GM19023 (cell line): Measurements from ENCODE around the gene TMEM116.
"Not testable (repeated sequence)": the region's sequence is repeated elsewhere in the genome, so short reads cannot be mapped to it uniquely, and the experiment has no call there.

Experiments used
- ATAC-seq: cut with Tn5 transposase; IDR thresholded peaks from one replicate; pipeline ENCODE4 v1.9.1; 2021; ENCODE audit warnings: mild to moderate bottlenecking, moderate library complexity; ENCODE audit not compliant: unreplicated experiment

The TMEM116 gene

DNA sequence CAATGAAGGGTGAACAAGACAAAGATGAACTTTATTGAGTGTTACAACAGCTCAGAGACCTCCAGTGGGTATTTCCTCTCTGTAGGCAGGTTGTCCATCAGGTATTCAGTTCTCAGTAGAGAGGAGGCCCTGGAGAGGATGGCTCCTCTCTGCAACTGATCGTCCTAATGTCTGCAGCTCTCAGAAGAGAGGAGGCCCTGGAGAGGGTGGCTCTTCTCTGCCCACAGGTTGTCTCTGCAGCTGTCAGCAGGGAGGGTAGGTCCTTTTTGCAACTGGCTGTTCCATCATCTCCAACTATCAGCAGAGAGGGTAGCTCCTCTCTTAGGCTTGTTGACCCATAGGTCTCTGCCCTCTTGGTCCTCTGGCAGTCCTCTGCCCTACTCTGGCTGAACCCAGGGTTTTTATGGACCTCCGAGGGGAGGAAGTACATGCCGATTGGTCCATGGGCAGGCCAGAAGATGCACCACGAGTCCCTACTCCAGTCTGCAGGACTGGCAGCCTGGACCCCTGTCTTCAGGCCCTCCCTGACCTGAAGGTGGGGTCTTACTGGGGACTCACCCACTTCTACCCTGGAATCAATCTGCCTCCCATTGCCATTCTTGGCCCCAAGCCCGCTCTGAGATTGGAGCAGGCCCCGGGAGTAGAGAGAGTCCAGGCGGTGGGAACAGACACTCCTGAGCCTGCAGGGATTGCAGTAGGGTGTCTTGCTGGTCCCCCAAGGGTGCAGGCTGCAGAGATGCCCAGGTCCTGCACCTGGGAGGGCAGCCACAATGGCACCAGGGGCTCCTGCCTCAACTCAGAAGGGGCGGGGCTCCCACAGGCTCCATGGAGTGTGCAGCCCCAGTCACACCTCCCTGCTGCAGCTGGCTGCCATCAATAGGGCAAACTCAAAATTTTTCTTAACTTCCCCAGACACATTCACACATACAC is 2.3 kb downstream of the TMEM116 start:
- ATAC-seq = no peak

DNA sequence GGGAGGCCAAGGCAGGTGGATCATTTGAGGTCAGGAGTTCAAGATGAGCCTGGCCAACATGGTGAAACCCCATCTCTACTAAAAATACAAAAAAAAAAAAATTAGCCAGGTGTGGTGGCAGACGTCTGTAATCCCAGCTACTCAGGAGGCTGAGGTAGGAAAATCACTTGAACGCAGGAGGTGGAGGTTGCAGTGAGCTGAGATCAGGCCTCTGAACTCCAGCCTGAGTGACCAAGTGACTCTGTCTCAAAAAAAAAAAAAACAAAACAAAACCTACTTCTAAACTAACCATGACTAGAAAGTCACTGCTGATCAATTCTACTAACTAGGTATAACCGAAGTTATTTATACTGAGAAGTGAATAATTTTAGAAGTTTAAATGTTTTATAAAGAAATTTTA is 3.4 kb downstream of the TMEM116 start:
- not testable (repeated sequence) for ATAC-seq

DNA sequence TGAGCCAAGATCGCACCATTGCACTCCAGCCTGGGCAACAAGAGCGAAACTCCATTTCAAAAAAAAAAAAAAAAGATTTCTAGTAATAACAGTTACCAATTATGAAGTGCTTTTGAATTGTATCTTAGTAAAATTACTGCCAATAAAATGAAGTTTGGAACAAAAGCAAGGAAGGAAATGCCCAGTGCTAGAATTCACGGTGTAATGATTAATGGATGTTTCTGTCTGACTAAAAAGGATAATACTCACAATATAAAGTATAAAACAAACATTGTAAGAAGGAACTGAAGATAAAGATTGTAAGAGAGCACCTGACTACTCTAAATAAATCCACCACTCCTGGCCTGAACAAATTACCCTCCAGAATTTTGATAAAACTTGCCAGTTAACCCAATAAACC is 4.0 kb downstream of the TMEM116 start:
- ATAC-seq = no peak

DNA sequence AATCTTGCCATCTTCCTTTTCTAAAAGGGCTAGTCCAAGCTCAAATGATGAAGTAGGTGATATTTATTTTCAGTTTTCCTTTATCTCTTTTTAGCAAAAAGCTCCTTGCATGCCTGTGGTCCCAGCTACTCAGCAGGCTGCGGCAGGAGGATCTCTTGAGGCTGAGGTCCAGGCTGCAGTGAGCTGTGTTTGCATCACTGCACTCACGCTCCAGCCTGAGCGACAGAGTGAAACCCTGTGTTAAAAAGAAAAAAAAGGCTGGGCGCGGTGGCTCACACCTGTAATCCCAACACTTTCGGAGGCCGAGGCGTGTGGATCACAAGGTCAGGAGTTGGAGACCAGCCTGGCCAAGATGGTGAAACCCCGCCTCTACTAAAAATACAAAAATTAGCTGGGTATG is 5.0 kb downstream of the TMEM116 start:
- no peak for ATAC-seq

DNA sequence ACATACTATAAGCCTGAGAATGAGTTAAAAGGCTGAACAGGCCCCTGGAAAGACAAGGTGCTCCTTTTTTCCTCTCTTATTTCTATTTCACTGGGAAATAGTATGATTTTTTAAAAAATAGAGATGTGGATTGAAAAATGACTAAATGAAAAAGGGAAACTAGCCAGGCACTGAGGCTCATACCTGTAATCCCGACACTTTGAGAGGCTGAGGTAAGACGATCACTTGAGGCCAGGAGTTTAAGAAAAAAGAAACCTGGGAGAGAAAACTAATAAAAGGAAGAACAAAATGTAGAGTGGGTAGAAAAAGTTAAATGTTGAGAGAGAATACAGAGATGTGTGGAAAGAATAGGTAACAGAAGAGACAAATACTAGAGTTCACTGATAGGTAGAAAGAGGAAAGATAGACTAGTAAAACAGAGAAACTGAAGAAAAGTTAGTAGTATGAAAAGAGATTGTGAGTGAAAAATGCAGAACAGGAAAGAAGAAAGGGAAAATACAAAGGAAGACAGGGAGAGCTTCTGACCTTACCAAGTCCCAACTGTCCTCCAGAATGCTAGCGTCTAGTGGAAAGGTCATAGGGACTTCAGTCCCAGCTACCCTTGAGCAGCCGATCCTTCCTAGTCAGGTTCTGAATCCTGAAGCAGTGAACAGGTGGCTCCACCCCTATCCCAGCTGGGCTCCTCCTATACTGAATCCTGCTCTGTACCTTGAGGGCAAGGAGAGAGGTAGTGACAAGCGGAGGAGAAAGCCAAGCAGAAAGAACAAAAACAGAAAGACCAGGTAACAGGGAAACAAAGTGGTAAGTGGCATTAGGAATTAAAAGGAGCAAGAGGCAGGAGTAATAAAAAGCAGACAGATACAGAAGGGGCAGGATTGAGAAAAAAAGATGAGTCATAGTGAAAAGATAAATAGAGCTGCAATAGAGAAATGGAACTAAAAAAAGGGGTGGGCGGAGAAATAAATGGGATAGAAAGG is 7.3 kb downstream of the TMEM116 start:
- ATAC-seq = no peak

DNA sequence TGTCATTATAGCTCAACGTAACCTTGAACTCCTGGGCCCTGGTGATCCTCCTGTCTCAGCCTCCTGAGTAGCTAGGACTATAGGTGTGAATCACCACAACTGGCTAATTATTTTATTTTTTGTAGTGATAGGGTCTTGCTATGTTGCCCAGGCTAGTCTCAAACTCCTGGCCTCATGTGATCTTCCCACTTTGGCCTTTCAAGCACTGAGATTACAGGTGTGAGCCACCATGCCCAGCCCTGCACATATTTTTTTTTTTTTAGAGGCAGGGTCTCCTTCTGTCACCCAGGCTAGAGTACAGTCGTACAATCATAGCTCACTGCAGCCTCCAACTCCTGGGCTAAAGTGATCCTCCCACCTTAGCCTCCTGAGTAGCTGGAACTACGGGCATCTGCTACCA is 8.9 kb downstream of the TMEM116 start:
- no peak for ATAC-seq

DNA sequence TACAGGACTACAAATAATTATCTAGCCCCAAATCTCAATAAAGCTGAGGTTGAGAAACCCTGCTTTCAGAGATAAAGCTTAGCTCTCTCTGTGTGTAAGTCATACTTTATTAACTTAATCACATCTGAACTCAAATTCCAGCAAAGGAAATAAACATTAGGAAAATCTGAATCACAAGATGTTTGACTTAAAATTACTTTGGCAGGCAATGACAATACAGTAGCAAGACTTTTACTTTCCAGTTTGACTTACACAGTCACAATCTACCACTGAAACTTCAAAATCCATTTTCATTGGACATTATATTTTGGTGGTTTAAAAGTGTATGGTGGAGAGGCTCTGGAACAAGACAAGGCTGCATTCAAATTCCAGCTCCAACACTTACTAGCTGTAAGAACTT is 11.4 kb downstream of the TMEM116 start:
- ATAC-seq = no peak

DNA sequence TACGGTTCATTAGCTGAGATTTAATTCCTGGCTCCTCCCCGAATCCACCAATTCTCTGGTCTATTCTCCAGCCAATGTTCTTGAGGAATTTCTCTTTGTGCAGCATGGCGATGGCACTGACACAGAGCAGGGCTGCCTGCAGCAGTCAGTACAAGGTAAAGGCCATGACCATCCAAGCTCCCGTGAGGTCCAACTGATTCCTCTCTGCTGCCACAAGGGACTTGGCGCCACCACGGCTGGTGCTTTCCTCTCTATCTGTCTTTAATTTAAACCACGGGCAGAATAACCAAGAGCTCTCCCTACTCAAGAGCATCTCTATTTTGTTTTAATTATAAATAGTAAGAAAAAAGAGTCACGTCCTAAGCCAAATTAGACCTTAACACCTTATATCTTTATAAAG is 12.1 kb downstream of the TMEM116 start:
- ATAC-seq = no peak

DNA sequence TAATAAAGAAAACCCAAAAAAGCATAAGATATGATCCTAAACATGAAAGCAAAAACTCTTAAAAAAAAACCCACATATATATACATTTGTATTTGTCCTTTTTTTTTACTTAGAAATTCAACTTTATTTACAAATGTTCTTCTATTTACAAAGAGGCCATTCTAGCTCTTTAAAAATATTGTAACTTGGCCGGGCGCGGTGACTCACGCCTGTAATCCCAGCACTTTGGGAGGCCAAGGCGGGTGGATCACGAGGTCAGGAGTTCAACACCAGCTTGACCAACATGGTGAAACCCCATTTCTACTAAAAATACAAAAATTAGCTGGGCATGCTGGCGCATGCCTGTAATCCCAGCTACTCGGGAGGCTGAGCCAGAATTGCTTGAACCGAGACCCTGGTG is 13.8 kb downstream of the TMEM116 start:
- not testable (repeated sequence) for ATAC-seq

DNA sequence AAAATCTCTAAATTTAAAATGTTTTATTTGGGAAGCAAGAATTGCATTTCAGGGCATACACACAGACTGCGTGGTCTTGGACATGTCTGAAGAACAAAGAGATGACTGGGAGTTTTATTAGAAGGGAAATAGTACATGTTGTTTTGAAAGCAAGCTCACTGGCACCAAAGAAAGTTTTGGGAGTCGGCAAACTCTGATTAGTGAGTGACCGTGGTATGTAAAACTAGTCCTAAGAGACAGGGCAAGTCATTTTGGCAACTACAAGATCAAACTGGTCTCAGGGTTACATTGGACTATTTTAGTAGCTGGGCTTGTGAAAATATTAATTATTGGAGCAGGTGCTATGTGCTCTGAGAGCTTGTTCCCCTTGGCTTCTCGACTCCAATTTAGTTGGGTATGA is 14.9 kb downstream of the TMEM116 start:
- no peak for ATAC-seq

DNA sequence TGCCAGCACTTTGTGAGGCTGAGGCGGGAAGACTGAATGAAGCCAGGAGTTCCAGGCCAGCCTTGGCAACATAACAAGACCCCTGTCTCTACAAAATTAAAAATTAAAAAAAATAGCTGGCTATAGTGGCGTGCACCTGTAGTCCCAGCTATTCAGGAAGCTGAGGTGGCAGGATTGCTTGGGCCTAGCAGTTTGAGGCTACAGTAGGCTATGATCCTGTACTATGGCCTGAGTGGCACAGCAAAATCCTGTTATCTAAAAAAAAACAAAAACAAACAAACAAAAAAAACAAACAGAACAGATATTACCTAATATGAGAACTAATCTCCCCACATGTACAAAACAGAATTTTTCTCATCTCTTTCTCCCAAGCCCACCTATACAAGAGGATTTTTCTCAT is 15.7 kb downstream of the TMEM116 start:
- no peak for ATAC-seq

DNA sequence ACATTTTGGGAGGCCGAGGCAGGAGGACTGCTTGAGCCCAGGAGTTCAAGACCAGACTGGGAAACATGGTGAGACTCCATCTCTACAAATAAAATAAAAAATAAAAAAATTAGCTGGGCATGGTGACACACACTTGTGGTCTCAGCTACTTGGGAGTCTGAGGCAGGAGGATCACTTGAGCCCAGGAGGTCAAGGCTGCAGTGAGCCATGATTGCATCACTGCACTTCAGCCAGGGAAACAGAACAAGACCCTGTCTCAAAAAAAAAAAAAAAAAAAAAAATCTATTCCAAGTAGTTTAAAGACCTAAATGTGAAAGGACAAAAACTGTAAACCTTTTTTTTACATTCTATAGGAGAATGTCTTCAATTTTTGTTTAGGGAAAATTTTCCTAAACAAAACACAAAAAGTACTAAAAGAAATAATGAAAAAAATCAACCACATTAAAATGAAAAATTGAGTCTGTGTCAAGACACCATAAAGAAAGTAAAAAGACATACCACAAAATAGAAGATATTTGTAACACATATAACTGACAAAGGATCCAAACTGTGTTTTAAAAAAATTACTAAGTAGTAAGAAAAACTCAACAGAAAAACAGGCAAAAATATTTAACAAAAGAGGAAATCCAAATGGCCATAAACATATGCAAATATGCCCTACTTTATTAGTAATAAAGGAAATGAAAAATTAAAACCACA is 17.0 kb downstream of the TMEM116 start:
- ATAC-seq = no peak

DNA sequence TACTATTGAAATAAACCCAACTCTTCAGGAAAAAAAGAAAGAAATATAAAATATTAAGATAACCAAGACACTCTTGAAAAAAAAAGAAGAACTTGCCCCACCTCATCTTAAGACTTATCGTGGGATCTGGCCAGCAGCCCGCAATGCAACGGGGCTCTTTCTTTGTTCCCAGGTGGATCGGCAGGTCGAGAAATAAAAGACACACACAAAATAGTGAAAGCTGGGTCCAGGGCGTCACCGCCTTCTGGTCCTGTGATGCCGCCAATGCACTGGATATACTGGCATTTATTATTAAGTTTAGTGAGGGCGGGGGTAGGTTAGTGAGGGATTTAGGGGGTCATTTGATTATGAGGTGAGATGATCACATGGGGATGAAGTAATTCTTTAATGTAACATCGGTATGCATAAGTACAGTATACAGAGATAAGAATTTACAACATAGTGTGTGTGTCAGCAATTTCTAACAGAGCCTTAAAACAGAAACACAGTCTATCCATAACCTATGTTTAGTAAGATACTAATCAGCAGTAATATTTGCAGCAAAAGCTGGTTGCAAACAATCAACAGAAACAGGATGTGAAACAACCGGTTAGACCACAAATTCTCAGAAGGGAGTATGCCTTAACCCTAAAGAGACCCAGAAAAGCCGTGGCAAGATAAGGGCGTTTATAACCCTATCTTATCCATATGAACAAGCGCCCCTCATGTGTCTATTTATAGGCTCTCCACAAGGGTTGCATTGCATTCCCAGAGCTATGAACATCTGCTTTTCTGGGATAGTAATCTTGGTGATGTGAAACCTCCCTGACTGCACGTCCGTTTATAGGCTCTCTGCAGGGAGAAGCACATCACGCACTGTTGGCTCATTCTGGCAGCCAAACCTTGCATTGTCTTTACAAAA is 18.5 kb downstream of the TMEM116 start:
- not testable (repeated sequence) for ATAC-seq

DNA sequence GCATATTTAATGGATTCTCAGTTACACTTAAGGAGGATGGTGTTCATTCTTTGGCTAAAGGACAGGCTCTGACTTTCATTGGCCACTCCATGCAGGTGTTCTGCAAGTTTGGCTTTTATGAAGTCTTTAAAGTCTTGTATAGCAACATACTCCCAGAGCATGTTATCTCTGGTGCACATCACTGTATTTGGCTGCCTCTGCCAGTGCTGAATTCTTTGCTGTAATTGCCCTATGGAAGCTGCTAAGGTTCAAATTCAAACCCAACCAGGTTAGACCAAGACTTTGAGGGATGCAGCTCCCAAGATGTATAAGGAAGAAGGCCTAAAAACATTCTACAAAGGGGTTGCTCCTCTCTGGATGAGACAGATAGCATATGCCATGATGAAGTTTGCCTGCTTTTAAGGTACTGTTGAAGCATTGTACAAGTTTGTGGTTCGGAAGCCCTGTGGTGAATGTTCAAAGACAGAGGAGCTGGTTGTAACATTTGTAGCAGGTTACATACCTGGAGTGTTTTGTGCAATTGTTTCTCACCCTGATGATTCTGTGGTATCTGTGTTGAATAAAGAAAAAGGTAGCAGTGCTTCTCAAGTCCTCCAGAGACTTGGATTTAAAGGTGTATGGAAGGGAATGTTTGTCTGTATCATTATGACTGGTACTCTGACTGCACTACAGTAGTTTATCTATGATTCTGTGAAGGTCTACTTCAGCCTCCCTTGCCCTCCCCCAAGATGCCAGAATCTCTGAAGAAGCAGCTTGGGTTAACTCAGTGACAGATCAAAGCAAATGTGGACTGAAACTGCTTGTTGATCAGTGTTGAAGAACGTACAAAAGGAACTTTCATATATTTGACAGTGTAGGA is 19.4 kb downstream of the TMEM116 start:
- no peak for ATAC-seq

DNA sequence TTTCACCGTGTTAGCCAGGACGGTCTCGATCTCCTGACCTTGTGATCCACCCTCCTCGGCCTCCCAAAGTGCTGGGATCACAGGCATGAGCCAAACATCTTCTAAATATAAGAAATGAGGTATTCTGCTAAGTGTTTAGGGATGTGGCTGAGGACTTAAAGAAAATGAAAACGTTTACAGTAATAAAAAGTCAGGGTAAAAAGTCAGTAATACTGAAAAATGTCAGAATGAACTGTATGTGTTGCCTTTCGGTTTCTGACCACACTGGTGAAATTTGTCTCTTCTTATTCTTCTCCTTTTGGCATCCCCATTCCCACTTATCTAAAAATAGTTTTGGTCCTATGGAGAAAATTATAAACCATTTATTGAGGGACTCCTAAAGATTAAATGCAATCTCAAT is 20.5 kb downstream of the TMEM116 start:
- ATAC-seq = no peak

DNA sequence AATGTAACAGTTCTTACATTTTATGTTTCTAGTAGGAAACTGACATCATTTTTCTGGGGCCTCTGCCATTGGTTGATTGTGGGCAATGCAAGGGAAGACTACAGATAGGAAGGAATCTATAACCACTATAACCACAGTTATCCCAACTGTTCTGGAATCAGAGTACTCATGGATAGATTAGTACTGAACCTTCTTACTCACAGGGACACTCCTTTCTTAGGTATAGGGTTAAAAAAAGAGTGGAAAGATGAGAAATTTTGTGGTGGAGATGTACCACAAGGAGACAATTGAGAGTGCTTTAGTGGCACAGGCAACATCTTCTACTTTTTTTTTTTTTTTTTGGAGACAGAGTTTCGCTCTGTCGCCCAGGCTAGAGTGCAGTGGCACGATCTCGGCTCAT is 21.0 kb downstream of the TMEM116 start:
- ATAC-seq = no peak

DNA sequence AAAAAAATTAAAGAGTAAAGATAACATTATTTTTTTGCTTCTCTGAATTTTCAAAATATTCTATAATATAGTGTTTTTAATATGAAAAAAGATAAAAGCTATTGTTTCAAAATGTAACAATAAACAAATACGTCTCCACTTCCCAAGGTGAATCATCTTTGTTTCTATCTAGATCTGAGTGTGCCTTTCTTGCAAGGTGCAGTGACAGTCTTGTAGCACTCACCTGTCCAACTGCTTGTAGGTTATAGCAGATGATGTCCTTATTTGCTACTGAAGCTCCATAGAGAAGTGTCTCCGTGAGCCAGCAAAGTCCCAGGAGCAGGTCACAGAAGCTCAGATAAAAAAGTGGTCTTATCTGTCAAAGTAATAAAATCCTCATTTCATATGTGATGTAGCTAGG is 21.4 kb downstream of the TMEM116 start:
- no peak for ATAC-seq

DNA sequence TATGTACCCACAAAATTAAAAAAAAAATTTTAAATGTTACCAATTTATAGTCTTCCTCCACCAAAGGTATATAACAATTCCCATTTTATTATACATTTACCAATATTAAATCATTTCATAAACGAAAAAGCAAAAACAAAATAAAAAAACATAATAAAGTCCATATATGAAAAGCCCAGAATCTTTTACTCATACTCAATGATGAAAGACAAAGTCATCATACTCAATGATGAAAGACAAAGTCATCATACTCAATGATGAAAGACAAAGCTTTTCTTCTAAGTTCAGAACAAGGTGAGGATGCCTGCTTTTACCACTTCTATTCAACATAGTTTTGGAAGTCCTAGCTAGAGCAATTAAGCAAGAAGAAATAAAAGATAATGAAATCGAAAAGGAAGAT is 28.1 kb downstream of the TMEM116 start:
- ATAC-seq = no peak

DNA sequence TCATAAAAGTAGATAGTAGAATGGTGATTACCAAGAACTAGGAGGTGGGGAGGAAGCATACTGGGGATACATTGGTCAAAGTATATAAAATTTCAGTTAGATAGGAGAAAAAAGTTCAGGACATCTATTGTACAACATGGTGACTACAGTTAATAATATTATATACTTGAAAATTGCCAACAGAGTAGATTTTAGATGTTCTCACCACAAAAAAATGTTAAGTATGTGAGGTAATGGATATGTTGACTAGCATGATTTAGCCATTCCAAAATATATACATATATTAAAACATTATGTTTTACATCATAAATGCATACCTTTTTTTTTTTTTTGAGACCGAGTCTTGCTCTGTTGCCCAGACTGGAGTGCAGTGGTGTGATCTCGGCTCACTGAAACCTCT is 31.0 kb downstream of the TMEM116 start:
- no peak for ATAC-seq
